Measurements from ENCODE around the gene GGTLC2. TPM values are rescaled to one million over a fixed set of nuclear protein-coding genes. Genes with fewer than 3 reads are reported as not detected.
A peak's percentile ranks its signal among the peaks of the same experiment; 100 is the strongest.

GGTLC2 gene
- total and polyA plus RNA-seq, 3 donors from 2014 or later, result 2.8 to 21.5 (median 4.5) TPM

- Histone ChIP-seq H3K27me3 (no peaks in the 10 kb centered on the region), H3K4me1 (no peaks in the 10 kb centered on the region), H3K36me3 (ENCODE audit: low read depth, missing control alignments) (no peaks in the 10 kb centered on the region), H3K9me3 (no peaks in the 10 kb centered on the region), H3K4me3 (no peak overlapping the region), H3K27ac (no peak overlapping the region)
- intact Hi-C loops (cut with DNase I; ENCODE audit: low total_unique reads), result no loop called here
- WGBS, 2 donors, result 76 to 78% methylated on average over 4 of the region's 4 CpGs
- TF ChIP-seq POLR2A (IDR thresholded peaks at IDR 0.05), result no peak
- peak; percentile 37 to 71 (median 50) for TF ChIP-seq CTCF (IDR thresholded peaks at IDR 0.05)
- peak; percentile 78 for DNase-seq
These were observed 43.5 kb downstream of the GGTLC2 start for GRCh38 chr22:22687638-22688500.

GRCh38 chr22:22689621-22690345 lies 45.4 kb downstream of the GGTLC2 start:
- Histone ChIP-seq H3K27ac (no peak overlapping the region), H3K36me3 (ENCODE audit: low read depth, missing control alignments) (no peaks in the 10 kb centered on the region), H3K4me3 (no peak overlapping the region), H3K27me3 (no peaks in the 10 kb centered on the region), H3K9me3 (no peaks in the 10 kb centered on the region), H3K4me1 (no peaks in the 10 kb centered on the region)
- 75 to 78% methylated on average over 3 to 4 of the region's 4 CpGs for WGBS, 2 donors
- TF ChIP-seq POLR2A (IDR thresholded peaks at IDR 0.05) (no peak), CTCF (IDR thresholded peaks at IDR 0.05) (no peak)
- no peak for DNase-seq
- intact Hi-C loops (cut with DNase I; ENCODE audit: low total_unique reads), result no loop called here

- TF ChIP-seq CTCF (IDR thresholded peaks at IDR 0.05) (no peak), POLR2A (IDR thresholded peaks at IDR 0.05) (no peak)
- no peaks in the 10 kb centered on the region for H3K27me3 ChIP-seq
- WGBS, 2 donors, result 89 to 92% methylated on average over 5 of the region's 5 CpGs
- no peak for DNase-seq
- intact Hi-C loops (cut with DNase I; ENCODE audit: low total_unique reads), result no loop called here
- no peaks in the 10 kb centered on the region for H3K36me3 ChIP-seq (ENCODE audit: low read depth, missing control alignments)
- H3K27ac ChIP-seq, result no peak overlapping the region
- no peaks in the 10 kb centered on the region for H3K9me3 ChIP-seq
- no peak overlapping the region for H3K4me3 ChIP-seq
- H3K4me1 ChIP-seq, result no peaks in the 10 kb centered on the region
These were observed 46.6 kb downstream of the GGTLC2 start for GRCh38 chr22:22691055-22691454.

GRCh38 chr22:22691716-22692701 lies 47.6 kb downstream of the GGTLC2 start:
- Histone ChIP-seq H3K4me3 (no peak overlapping the region), H3K4me1 (no peaks in the 10 kb centered on the region), H3K9me3 (no peaks in the 10 kb centered on the region), H3K27ac (no peak overlapping the region), H3K27me3 (no peaks in the 10 kb centered on the region), H3K36me3 (ENCODE audit: low read depth, missing control alignments) (no peaks in the 10 kb centered on the region)
- TF ChIP-seq POLR2A (IDR thresholded peaks at IDR 0.05), result no peak
- 84 to 88% methylated on average over 7 to 8 of the region's 8 CpGs for WGBS, 2 donors
- DNase-seq, result no peak
- intact Hi-C loops (cut with DNase I; ENCODE audit: low total_unique reads), result no loop called here
